Keratinocyte (primary cell): ENCODE data around the gene GATA2.

Source experiments
- CTCF ChIP-seq, 3 experiments: IDR thresholded peaks in 1 of 3; conservative IDR thresholded peaks in 1 of 3; optimal IDR thresholded peaks in 1 of 3; 2 replicates in 2 of 3; 3 replicates in 1 of 3; pipeline versions ENCODE3 to v1.5.1; 2011; ENCODE audit warnings: low read length in 3 of 3, mild to moderate bottlenecking in 3 of 3, moderate library complexity in 2 of 3, control low read depth in 1 of 3, inconsistent platforms in 1 of 3; ENCODE audit not compliant: insufficient read depth in 2 of 3; ENCODE audit errors: extremely low read depth in 1 of 3
- EZH2 ChIP-seq: IDR thresholded peaks from one replicate; pipeline ENCODE4 v1.6.1; 2012; ENCODE audit warnings: inconsistent platforms, mild to moderate bottlenecking, low read length, moderate library complexity

- no peak for TF ChIP-seq CTCF (optimal IDR thresholded peaks at IDR 0.05 in 1 of 3, IDR thresholded peaks at IDR 0.05 in 1 of 3, conservative IDR thresholded peaks at IDR 0.05 in 1 of 3; ENCODE audit: extremely low read depth in 1 of 3, insufficient read depth in 2 of 3, low read length in 3 of 3)
- TF ChIP-seq EZH2 = no peak
These were observed 46.2 kb downstream of the GATA2 start for GRCh38 chr3:128446821-128447220.
